ENCODE data around the gene RAB3IL1.

The RAB3IL1 gene

GRCh38 chr11:61864814-61865775 lies 52.3 kb downstream of the RAB3IL1 start:
- Mint-ChIP-seq H3K27me3 (peaks cover 4% of the 10 kb centered on the region), H3K4me1 (no peaks in the 10 kb centered on the region), H3K27ac (peak overlapping the region; percentile 45), H3K36me3 (peaks cover 26% of the 10 kb centered on the region), H3K4me3 (no peak overlapping the region), H3K9me3 (no peaks in the 10 kb centered on the region)
- CTCF ChIA-PET = interaction anchor here (1.5 kb wide), 1 partner anchor 66 kb away, joined by 4 read pairs; no protein-coding TSS in a partner anchor
- DNase-seq = no peak

GRCh38 chr11:61863548-61864081 lies 53.8 kb downstream of the RAB3IL1 start:
- Mint-ChIP-seq H3K36me3 (peaks cover 36% of the 10 kb centered on the region), H3K27me3 (no peaks in the 10 kb centered on the region), H3K27ac (no peak overlapping the region), H3K9me3 (no peaks in the 10 kb centered on the region), H3K4me3 (no peak overlapping the region), H3K4me1 (no peaks in the 10 kb centered on the region)
- DNase-seq = no peak
- CTCF ChIA-PET = no interaction called here

GRCh38 chr11:61862714-61863547 lies 54.4 kb downstream of the RAB3IL1 start:
- H3K27me3 Mint-ChIP-seq = no peaks in the 10 kb centered on the region
- CTCF ChIA-PET = interaction anchor here (1.2 kb wide), 1 partner anchor 245 kb away, joined by 4 read pairs; no protein-coding TSS in a partner anchor
- no peak overlapping the region for H3K27ac Mint-ChIP-seq
- no peak overlapping the region for H3K4me3 Mint-ChIP-seq
- no peaks in the 10 kb centered on the region for H3K4me1 Mint-ChIP-seq
- DNase-seq = no peak
- peaks cover 36% of the 10 kb centered on the region for H3K36me3 Mint-ChIP-seq
- H3K9me3 Mint-ChIP-seq = no peaks in the 10 kb centered on the region

GRCh38 chr11:61861634-61862033 lies 55.7 kb downstream of the RAB3IL1 start:
- Mint-ChIP-seq H3K27ac (no peak overlapping the region), H3K27me3 (no peaks in the 10 kb centered on the region), H3K4me1 (no peaks in the 10 kb centered on the region), H3K36me3 (peaks cover 39% of the 10 kb centered on the region), H3K9me3 (no peaks in the 10 kb centered on the region), H3K4me3 (no peak overlapping the region)
- no peak for DNase-seq
- CTCF ChIA-PET = interaction anchor here (1.2 kb wide), 1 partner anchor 247 kb away, joined by 4 read pairs; no protein-coding TSS in a partner anchor

- no peak overlapping the region for H3K4me3 Mint-ChIP-seq
- peaks cover 35% of the 10 kb centered on the region for H3K36me3 Mint-ChIP-seq
- H3K9me3 Mint-ChIP-seq = no peaks in the 10 kb centered on the region
- no peaks in the 10 kb centered on the region for H3K27me3 Mint-ChIP-seq
- no peak overlapping the region for H3K27ac Mint-ChIP-seq
- CTCF ChIA-PET = no interaction called here
- H3K4me1 Mint-ChIP-seq = no peaks in the 10 kb centered on the region
- DNase-seq = no peak
Measured at GRCh38 chr11:61860054-61860903, 57.1 kb downstream of the RAB3IL1 start.

- no peak overlapping the region for H3K27ac Mint-ChIP-seq
- no peaks in the 10 kb centered on the region for H3K27me3 Mint-ChIP-seq
- H3K36me3 Mint-ChIP-seq = peaks cover 36% of the 10 kb centered on the region
- CTCF ChIA-PET = interaction anchor here (1.0 kb wide), 1 partner anchor 42 kb away, joined by 3 read pairs; no protein-coding TSS in a partner anchor
- DNase-seq = no peak
- no peaks in the 10 kb centered on the region for H3K9me3 Mint-ChIP-seq
- H3K4me3 Mint-ChIP-seq = no peak overlapping the region
- no peaks in the 10 kb centered on the region for H3K4me1 Mint-ChIP-seq
Measured at GRCh38 chr11:61855939-61856680, 61.3 kb downstream of the RAB3IL1 start.

GRCh38 chr11:61854966-61855714 lies 62.2 kb downstream of the RAB3IL1 start:
- peaks cover 38% of the 10 kb centered on the region for H3K36me3 Mint-ChIP-seq
- no peaks in the 10 kb centered on the region for H3K27me3 Mint-ChIP-seq
- DNase-seq = no peak
- H3K4me1 Mint-ChIP-seq = no peaks in the 10 kb centered on the region
- H3K4me3 Mint-ChIP-seq = no peak overlapping the region
- no peaks in the 10 kb centered on the region for H3K9me3 Mint-ChIP-seq
- CTCF ChIA-PET = interaction anchor here (1.1 kb wide), 1 partner anchor 58 kb away, joined by 3 read pairs; no protein-coding TSS in a partner anchor
- H3K27ac Mint-ChIP-seq = no peak overlapping the region

GRCh38 chr11:61854206-61854895 lies 63.0 kb downstream of the RAB3IL1 start:
- Mint-ChIP-seq H3K4me1 (no peaks in the 10 kb centered on the region), H3K4me3 (no peak overlapping the region), H3K9me3 (no peaks in the 10 kb centered on the region), H3K27me3 (no peaks in the 10 kb centered on the region), H3K36me3 (peaks cover 42% of the 10 kb centered on the region), H3K27ac (no peak overlapping the region)
- CTCF ChIA-PET = interaction anchor here (1.1 kb wide), 1 partner anchor 57 kb away, joined by 3 read pairs; no protein-coding TSS in a partner anchor
- DNase-seq = no peak

GRCh38 chr11:61853698-61854169 lies 63.6 kb downstream of the RAB3IL1 start:
- Mint-ChIP-seq H3K36me3 (peaks cover 40% of the 10 kb centered on the region), H3K4me3 (no peak overlapping the region), H3K4me1 (no peaks in the 10 kb centered on the region), H3K27me3 (no peaks in the 10 kb centered on the region), H3K9me3 (no peaks in the 10 kb centered on the region), H3K27ac (no peak overlapping the region)
- CTCF ChIA-PET = no interaction called here
- no peak for DNase-seq

- no peaks in the 10 kb centered on the region for H3K4me1 Mint-ChIP-seq
Measured at GRCh38 chr11:61851900-61852295, 65.5 kb downstream of the RAB3IL1 start.

GRCh38 chr11:61851113-61851899 lies 66.1 kb downstream of the RAB3IL1 start:
- H3K9me3 Mint-ChIP-seq = no peaks in the 10 kb centered on the region
- CTCF ChIA-PET = no interaction called here
- H3K27me3 Mint-ChIP-seq = no peaks in the 10 kb centered on the region
- H3K27ac Mint-ChIP-seq = no peak overlapping the region
- no peaks in the 10 kb centered on the region for H3K4me1 Mint-ChIP-seq
- DNase-seq = no peak
- H3K4me3 Mint-ChIP-seq = no peak overlapping the region
- H3K36me3 Mint-ChIP-seq = peaks cover 57% of the 10 kb centered on the region

More at GRCh38 chr11:61851900-61852295, 65.5 kb downstream of the RAB3IL1 start:
- no peak overlapping the region for H3K4me3 Mint-ChIP-seq
- DNase-seq = no peak
- CTCF ChIA-PET = no interaction called here
- no peaks in the 10 kb centered on the region for H3K9me3 Mint-ChIP-seq
- H3K27ac Mint-ChIP-seq = no peak overlapping the region
- peaks cover 53% of the 10 kb centered on the region for H3K36me3 Mint-ChIP-seq
- H3K27me3 Mint-ChIP-seq = no peaks in the 10 kb centered on the region

Data from activated naive CD4-positive, alpha-beta T cell treated with anti-CD3 and anti-CD28 coated beads, Interleukin-2, amount 10 ng/mL, durations not matched to agents 7 days and 5 days (primary cell).